Medulla oblongata (tissue), 1 donor: ENCODE data around the gene ZBTB17.

Experiments used
- DNase-seq: peaks from one replicate; pipeline ENCODE4 v3.0.0-alpha.2; 2015; ENCODE audit errors: extremely low spot score

Gene ZBTB17

GRCh38 chr1:15947382-15948090, 28.4 kb downstream of the ZBTB17 start:
- DNase-seq, result no peak

DNA sequence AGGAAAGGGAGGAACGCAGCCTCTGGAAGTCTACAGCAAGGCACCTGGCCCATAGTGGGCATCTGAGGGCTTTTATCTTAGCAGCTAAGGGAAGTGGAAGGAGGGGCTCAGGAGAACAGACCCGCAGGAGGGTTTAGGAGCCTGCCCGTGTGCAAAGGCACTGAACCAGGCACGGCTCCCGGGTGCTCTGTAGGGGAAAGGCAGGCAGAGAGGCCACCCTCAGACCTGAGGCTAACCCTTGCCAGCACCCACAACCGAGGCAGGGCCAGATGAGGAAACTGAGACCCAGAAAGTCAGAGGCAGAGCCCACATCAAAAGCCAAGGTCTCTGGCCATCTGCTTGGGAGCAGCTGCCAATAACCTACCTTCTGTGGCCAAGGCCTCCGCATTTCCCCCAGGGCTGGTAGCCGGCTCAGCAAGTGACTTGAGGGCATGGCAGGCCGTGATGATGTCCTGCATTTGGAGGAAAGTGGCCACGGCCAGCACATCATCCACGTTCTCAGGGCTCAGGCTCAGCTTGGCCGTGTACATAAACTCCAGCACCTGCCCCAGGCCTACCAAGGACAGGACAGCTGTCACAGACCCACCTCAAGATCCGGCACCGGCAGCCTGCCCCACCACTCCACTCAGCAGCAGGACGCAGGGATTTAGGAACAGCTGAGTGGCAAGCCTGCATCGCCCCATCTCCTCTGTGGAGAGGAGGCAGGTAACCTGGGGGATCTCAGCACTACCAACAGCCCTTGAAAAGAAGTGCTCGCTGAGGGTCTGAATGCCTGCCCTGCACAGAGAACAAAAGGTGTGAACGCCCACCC, 29.1 kb downstream of the ZBTB17 start:
- no peak for DNase-seq

DNA sequence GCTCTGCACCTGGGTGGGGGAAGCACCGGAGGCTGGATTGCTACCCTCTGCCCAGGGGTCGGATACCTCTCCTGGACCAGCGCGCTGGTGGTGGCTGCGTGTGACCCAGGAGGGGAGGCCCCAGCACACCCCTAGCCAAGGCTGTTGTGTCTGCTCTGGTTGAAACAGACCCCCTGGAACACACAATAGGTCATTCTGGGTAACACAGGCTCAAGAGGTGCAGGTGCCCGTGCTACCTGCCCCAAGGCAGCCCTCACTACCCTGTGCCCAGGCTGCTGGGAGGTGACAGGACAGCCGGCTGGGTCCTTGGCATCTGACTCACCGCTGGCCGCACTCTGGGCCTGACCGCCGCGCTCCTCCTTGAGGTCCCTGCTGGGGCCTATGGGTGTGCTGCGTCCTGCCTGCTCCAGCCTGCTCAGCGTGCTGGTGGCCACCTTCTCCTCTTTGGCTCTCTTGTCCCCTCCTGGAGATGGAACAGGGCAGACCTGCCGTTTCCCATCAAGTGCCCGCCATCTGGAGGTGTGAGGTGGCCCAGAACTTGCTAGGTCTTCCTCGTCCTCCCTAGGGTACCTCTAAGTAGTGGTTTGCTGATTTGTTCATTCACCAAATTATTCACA, 30.0 kb downstream of the ZBTB17 start:
- no peak for DNase-seq

DNA sequence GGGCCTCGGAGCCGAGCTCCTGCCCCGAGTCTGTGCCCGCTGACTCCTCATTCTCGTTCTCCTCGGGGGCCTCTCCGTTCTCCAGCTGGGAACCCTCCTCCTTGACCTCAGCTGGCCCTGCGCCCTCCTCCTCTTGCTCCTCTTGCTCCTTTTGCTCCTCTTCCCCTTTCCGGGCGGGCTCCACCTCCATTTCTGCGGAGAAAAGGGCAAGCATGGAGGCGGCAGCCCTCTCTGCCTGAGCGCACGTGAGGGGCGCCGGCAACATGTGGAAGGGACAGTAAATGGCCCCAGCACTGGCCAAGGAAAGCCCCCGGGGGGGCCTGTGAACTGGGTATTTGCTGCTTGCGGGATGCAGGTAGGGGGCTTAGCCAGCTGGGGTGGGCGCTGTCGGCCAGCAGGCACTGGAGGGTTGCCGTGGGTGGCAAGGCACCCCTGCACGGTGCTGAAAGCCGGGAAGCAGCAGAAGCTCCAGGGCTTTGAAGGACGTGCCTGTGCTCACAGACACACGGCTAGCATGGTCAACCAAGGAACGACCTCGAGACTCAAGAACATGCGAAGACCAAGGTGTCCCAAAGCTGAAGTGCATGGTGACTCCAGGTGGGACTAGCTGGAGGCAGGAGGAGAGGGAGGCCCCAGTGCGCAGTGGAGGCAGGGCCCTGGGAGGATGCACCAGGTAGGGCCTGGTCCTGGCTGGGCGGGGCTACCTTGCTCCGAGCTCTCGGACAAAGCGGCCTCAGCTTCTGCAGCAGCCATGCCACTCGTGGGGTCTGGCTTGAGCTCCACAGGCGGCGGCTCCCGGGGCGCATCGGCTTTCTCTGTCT, 30.7 kb downstream of the ZBTB17 start:
- no peak for DNase-seq

DNA sequence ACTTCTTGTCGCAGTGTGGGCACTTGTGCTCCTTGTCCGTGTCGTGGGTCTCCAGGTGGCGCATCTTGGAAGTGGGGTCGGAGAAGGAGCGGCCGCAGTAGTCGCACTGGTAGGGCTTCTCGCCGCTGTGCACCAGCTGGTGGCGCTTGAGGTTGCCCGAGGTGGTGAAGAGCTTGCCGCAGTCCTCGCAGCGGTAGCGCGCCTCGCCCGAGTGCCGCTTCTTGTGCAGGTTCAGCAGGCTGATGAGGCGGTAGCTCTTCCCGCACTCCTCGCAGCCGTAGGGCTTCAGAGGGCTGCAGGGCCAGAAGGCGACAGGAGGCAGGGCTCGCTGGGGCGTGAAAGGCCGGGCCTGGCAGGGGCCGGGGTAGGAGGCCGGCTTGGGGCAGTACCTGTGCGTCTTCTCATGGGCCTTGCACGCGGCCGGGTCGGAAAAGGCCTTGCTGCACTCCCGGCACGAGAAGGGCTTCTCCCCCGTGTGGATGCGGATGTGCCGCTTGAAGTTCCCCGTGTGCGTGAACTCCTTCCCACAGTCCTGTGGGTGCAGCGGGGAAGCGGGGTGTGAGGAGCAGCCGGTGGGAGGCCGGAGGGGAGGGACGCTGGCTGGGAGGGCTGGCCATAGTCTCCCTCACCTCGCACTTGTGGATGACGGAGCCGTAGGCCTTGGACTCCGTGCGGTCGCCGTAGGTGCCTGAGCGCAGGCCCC, 31.4 kb downstream of the ZBTB17 start:
- DNase-seq, result no peak

- DNase-seq, result no peak
These were observed 32.0 kb downstream of the ZBTB17 start for GRCh38 chr1:15943992-15944307.

DNA sequence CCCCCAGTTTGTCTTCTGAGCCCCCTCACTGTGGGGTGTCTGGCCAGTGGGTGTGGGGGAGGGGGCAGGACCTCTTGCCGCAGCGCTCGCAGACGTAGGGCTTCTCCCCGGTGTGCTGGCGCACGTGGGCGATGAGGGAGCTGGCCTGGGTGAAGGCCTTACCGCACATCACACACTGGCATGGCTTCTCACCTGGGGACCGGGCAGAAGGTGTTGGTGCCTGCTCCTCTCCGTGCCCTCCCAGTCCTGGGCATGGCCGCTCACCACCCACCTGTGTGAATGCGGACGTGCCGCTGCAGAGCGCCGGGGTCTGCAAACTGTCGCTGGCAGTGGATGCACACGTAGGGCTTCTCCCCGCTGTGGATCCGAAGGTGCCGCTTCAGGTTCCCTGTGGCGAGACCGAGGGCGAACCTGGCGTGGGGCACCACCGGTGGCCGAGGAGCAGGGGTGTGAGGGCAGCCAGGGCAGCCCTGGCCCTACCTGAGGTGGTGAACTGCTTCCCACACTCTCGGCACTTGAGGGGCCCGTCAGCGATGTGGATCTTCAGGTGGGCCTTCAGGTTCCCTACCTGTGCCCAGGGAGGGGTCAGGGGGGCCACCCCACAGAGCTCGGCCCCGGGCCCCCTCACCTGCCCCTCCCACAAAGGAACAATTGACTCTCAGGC, 32.4 kb downstream of the ZBTB17 start:
- DNase-seq, result no peak

DNA sequence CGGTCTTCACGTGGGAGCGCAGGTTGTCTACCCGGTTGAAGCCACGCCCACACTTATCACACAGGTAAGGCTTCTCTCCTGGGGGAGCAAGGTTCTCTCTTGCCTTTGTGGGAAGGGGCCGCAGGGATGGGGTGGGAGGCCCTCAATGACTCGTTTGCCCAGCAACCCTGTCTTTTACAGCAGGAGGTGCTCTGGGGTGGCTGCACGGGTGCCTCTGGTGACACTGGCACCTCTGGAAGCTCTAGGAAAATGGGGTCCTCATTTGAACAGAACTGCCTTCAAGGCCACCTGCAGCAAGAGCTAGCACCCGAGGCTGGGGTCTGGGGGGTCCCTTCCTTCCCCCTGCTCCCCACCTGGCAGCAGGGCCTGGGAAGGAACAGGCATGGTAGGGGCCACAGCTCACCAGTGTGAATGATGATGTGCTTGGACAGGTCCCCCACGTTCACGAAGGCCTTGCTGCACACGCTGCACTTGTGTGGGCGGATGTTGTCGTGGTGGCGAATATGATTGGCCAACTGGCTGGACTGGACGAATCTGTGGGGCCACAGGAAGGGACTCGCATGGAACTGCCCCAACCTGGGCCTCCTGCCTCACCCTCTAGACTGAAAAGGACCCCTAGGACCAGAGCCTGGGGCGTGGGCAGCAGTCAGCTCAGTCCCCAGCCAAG, 33.1 kb downstream of the ZBTB17 start:
- DNase-seq, result no peak

DNA sequence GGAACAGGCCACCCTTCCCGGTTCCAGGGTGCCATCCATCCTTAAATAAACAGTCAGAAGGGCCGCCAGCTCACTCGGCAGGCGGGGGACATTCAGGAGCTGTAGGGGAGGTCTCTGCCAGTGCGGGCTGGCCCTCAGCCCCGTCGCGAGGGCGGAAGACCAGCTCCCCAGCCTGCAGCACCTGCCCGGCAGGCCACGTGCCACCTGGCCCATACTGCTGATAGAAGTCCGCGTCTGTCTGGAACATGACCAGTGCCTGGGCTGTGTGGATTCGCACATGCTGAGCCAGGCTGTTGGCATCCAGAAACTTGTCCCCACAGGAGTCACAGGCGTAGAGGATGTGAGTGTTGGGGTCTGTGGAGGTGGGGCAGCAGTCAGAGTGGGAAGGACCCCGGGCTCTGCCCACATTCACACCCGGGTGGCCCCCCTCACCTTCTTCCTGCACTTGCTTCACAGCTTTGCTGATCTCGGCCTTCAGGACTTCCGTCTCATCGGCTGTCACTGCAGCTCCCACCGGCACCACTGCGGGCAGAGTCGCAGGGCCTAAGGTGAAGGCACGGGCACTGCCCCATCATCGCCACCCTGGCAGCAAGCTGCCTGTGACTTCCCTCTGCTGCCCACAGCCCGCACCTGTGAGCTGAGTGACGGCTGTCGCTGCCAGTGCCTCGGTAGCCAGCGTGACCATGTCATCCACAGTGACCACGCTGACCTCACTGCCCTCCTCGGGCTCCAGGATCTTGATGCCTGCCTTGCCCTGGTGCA, 33.8 kb downstream of the ZBTB17 start:
- no peak for DNase-seq

GRCh38 chr1:15941044-15941840, 34.7 kb downstream of the ZBTB17 start:
- no peak for DNase-seq

DNA sequence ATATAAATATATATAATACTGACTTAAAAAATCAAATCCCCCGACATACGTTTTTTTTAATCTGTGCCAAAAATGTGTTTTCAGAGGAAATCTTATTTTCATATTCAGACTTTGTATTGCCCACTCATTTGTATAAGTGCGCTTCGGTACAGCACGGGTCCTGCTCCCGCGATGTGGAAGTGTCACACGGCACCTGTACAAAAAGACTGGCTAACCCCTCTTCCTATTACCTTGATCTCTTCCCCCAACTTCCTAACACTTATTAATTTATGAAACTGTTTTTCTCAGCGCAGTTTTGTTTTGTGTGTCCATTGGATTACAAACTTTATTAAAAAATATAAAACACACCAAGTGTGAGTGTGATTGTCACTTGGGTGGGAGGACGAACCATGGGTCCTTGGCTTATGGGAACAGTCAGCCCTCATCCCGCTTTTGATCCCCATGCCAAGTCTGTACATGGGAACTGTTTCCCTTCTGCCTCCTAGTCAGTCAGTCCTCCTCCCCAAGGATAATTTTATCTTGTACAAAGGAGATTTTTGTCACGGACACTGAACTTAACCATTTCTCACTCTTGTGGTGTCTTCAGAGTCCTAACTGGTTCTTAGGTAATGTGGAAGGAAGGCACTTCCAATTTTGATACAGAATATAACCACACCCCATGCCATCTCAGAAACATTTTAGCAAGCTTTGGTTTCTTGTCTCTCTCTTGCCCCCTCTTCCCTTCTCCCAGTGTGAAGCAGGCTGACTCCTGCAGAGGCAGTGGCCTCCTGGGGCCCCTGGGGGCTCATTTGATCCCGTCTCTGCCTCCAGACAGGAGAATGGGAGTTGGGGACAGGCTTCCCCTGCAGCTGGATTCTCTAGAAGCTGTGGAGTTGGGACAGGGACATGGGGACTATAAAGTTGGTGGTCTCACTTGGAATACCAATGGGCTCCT, 35.5 kb downstream of the ZBTB17 start:
- no peak for DNase-seq

GRCh38 chr1:15939181-15940109, 36.5 kb downstream of the ZBTB17 start:
- DNase-seq, result peak; percentile 33

DNA sequence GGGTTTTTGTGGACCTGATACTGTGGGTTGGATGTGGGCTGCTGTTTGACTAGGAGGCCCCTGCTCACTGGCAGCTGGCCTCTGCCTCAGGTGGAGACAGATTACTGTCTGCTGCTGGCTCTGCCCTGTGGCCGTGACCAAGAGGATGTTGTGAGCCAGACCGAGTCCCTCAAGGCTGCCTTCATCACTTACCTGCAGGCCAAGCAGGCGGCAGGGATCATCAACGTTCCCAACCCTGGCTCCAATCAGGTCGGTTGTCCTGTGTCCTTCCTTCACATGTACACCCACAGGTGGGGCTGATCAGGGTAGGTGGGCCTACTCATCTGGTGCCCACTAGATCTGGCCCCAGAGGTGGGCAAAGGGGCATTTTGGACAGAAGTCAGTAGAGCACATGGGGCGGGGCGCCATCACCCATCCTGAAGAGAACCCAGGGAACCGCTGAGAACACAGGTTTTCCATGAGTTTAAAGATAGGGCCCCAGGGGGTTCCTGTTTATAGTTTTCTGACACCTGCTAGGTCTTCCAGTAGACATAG, 37.2 kb downstream of the ZBTB17 start:
- DNase-seq, result no peak

DNA sequence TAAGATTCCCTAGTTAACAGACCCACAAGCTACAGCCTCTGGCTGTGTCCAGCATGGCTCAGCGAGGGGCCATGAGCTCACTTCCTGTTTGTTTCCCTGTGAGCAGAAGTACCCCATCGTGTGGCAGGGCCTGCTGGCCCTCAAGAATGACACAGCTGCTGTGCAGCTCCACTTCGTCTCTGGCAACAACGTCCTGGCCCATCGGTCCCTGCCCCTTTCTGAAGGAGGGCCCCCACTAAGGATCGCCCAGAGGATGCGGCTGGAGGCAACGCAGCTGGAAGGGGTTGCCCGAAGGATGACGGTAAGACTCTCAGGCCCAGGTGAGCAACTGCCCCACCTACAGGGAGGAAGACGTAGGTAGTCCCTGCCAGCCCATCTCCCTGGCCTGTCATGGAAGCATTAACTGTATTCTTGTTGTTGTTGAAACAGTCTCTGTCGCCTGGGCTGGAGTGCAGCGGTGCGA, 38.2 kb downstream of the ZBTB17 start:
- no peak for DNase-seq

DNA sequence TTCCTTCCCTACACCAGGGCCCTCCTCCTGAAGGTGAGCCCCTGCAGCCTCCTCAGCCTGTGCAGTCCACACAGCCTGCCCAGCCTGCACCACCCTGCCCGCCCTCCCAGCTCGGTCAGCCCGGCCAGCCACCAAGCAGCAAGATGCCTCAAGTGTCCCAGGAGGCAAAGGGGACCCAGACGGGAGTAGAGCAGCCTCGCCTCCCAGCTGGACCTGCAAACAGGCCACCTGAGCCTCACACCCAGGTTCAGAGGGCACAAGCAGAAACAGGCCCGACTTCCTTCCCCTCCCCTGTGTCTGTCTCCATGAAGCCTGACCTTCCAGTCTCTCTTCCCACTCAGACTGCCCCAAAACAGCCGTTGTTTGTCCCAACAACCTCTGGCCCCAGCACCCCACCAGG, 38.8 kb downstream of the ZBTB17 start:
- no peak for DNase-seq

DNA sequence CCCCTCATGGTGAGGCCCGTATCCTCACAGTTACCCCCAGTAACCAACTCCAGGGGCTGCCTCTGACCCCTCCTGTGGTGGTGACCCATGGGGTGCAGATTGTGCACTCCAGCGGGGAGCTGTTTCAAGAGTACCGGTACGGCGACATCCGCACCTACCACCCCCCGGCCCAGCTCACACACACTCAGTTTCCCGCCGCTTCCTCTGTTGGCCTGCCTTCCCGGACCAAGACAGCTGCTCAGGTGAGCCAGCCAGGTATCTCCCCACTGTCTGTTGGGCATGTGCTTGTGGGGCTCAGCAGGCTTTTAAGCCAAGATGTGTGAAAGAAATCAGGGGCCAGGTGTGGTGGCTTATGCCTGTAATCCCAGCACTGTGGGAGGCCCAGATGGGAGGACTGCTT, 39.9 kb downstream of the ZBTB17 start:
- no peak for DNase-seq
